ENCODE data around the gene CYB561A3. TPM values are rescaled to one million over a fixed set of nuclear protein-coding genes. Genes with fewer than 3 reads are reported as not detected.
"Not testable (repeated sequence)": the region's sequence is repeated elsewhere in the genome, so short reads cannot be mapped to it uniquely, and the experiment has no call there.

CYB561A3 gene
- total RNA-seq = 38.9 and 40.0 TPM in 2 replicates

DNA sequence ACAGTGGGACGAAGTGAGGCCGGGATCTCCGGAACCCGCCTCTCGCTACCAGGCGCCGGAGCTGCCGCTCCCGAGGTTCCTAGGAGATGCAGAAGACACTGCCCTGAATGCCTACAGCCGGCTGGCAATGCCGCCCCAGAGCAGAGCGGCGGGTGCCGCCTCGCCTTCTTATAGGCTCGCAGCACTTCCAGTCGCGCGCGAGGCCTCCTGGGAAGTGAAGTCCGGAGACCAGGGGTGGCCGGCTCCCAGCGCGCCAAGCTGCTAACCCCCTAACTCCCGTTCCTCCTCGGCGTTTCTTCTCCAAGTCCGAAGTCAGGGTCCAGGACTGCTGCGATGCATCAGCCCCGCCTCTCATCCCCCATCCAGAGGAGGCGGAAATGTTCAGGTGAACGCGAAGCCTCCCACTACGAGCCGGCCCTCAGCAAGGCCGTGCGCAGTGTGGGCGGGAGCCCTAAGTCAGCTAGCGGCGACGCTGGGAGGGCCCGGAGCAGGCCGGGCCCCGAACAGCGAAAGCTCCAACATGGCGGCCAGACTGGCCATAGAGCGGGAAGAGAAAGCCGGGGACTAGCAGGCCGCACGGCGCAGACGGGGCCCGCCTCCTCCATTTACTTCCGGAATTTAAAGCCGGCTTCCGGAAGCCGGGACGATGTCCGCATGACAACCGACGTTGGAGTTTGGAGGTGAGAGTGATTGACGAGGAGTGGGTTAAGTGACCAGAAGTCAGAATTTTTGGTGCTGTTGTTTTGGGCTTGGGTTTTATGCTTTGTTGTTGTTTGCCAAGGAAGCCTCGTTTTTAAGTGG lies at the start of gene CYB561A3, which contains the start of gene TMEM138:
Gene CYB561A3 (minus strand): TSS at position 142 of the 801 bp plus-strand sequence. CDS start 5,169 bp downstream, outside the sequence.
Gene TMEM138 (plus strand): TSS at position 634 of the 801 bp plus-strand sequence. CDS start 2,017 bp downstream, outside the sequence.
- intact Hi-C loops (cut with micrococcal nuclease) = loop anchor here (1.0 to 5.0 kb wide), 9 partner anchors 23 to 1695 kb away; partner anchors contain the start of genes CCDC86, CPSF7, FEN1 and PATL1

DNA sequence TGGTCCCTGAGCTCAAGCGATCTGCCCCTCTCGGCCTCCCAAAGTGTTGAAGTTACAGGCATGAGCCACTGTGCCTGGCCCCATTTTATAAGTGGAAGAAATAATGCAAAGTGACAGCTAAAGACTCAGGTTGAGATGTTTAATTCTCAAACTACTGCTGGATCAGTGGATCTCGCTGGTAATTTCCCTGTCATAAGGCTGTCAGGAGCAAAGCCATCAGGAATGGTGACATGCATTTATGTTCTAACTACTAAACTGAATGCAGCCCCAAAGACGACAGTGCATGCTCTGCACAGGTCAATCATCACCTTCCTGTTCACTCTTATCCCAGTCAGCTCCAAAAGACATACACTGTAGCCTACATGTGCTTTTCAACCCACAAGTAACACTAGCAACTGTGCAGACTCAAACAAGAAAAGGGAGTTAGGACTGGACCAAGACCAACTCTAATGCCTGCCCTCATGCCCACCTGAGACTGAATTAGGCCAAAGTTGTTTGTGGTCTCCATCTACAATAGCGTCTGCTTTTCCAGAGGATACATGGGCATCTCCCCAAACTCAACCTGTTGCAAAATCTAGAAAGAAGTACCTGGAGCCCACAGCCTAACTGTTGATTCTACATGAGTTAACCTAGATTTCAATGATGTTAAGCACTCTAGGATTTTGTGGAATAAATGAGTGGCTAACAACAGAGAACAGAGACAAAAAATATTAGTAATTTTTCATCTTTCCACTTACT lies 45.5 kb upstream of the CYB561A3 start:
- intact Hi-C loops (cut with micrococcal nuclease) = no loop called here

GRCh38 chr11:61406067-61406466 lies 44.4 kb upstream of the CYB561A3 start:
- intact Hi-C loops (cut with micrococcal nuclease) = no loop called here

DNA sequence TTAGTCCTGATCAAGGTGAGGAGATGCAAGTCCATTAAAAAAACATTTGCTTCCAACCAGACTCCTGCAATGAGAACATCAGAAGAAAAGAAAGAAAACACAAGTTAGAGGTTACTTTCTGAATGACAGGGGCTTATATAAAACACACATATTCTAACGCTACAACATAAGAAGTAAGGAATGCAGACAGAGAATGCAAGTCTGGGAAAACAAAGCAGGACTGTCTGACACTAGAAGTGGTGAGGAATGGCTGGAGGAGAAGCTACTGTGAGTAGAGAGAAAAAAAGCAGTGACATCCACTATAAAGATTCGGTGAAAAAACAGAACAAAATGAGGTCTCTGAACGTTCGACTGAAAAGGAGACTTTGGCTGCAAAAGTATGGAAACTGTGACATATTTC lies 43.0 kb upstream of the CYB561A3 start:
- intact Hi-C loops (cut with micrococcal nuclease) = no loop called here

GRCh38 chr11:61404103-61404502 lies 42.4 kb upstream of the CYB561A3 start:
- intact Hi-C loops (cut with micrococcal nuclease) = no loop called here

DNA sequence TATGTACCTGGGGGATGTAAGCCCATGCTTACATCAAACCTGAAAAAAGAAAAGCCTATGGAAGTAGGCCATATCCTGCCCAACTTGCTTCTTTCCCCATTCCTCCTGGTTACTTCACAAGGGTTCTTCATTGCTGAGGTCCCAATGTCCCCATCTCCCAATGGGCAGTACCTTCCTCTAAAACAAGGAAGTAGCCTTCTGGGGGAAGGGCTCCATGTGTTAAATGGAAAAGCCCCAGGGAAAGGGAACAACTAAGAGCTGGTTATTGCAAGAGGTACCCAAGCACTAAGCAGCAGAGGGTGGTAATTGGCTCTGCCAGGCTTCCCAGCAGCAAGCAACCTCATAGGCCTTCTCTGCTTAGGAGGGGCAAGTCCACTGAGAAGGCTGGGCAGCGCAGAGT lies 42.0 kb upstream of the CYB561A3 start:
- intact Hi-C loops (cut with micrococcal nuclease) = no loop called here

GRCh38 chr11:61401573-61401972 lies 39.9 kb upstream of the CYB561A3 start:
- intact Hi-C loops (cut with micrococcal nuclease) = no loop called here

DNA sequence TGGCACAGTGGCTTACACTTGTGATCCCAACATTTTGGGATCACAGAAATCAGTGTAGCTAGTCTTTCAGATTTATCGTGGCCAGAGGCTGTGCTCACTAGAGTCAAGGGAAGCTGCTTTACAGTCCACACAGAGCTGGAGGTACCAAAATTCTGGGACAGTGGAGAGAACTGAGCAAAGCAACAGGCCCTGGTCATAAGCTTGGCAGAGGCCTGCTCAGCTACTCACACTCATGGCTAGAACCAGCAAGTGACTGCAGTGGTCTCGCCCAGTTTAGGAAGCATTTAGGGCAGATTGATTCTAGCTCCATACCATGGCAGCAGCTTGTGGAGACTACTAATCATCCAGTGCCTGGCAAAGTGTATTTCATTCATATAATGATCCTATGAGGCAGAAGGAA lies 39.5 kb upstream of the CYB561A3 start:
- intact Hi-C loops (cut with micrococcal nuclease) = no loop called here

GRCh38 chr11:61392981-61393595 lies 31.4 kb upstream of the CYB561A3 start:
- intact Hi-C loops (cut with micrococcal nuclease) = loop anchor here (1.0 to 10.0 kb wide), 4 partner anchors 31 to 368 kb away; partner anchors contain the start of genes CPSF7 and TMEM138

DNA sequence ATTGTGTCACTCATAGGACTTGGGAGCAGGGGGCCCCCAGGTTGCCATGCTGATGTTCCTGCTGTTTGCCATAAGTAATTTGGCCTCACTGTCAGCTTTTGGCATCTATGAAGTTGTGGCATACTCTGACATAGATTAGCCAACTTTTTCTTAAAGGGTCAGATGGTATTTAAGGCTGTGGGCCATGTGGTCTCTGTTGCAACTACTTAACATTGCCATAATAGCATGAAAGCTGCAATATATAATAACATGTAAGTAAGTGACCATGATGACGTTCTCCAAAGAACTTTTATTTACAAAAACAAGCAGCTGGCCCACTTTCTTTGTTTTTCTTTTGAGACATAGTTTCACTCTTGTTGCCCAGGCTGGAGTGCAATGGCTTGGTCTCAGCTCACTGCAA lies 28.5 kb upstream of the CYB561A3 start:
- intact Hi-C loops (cut with micrococcal nuclease) = loop anchor here (10.0 kb wide), 1 partner anchor 365 kb away; no protein-coding TSS in a partner anchor

GRCh38 chr11:61384271-61385242 lies 22.9 kb upstream of the CYB561A3 start:
- intact Hi-C loops (cut with micrococcal nuclease) = loop anchor here (1.0 kb wide), 5 partner anchors 22 to 553 kb away; partner anchors contain the start of gene TMEM138

GRCh38 chr11:61383859-61384258 lies 22.2 kb upstream of the CYB561A3 start:
- intact Hi-C loops (cut with micrococcal nuclease) = not testable (repeated sequence)

DNA sequence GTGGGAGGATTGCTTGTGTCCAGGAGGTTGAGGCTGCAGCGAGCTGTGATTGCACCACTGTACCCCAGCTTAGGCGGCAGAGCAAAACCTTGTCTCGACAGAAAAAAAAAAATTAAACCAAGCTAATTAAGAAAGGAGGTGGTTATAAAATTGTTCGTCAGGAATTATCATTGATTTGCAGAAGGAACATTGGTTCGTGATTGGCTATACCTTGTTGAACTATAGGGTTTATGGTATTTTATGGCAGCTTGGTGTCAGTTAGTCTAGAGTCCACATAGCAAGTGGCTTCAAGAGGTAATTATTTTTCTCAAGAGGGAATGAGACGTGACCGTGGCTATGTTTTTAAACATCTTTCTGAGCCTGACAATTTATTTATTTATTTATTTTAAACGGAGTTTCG lies 19.2 kb upstream of the CYB561A3 start:
- intact Hi-C loops (cut with micrococcal nuclease) = no loop called here

DNA sequence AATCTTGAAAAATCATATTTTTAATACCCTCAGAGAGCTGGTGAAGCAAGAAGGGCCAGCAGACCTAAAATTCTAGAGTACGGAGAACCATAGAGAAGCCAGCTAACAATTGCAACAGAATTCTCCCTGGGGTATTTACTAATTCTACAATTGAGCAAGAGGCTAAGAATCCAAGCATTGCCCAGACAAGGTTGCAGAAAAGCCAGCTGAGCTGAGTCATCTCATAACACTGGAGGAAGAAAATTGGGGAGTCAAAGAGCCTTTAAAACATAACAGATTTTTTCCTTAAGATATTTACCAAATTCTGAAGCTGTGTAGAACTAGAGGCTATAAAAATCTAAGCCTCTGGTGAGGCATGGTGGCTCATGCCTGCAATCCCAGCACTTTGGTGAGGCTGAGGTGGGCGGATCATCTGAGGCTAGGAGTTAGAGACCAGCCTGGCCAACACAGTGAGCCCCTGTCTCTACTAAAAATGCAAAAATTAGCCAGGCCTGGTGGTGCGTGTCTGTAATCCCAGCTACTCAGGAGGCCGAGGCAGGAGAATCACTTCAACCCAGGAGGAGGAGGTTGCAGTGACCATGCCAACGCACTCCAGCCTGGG lies 17.1 kb upstream of the CYB561A3 start:
- intact Hi-C loops (cut with micrococcal nuclease) = no loop called here

DNA sequence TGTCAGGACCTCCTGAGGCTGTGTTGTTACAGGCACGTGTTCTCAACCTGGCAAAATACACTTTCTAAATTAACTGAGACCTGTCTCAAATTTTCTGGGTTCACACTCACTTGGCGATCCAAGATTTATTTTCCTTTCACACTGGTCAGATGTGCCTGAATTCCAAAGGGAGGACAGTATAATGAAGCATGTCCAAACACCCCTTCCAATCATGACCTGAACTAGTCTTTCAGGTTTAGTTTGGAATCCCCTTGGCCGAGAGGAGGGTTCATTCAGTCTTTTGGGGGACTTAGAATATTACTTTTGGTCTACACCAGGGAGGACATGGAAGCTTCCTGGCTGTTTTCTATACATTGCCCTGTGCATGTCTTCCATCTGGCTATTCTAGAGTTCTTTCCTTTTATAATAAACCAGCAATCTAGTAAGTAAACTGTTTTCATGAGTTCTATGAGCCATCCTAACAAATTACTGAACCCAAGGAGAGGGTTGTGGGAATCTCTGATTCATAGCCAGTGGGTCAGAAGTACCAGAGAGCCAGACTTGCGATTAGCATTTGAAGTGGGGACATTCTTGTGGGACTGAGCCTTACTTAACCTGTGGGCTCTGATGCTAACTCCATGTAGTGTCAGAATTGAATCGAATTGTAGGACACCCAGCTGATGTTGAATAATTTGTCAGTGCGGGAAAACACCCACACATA lies 15.9 kb upstream of the CYB561A3 start:
- intact Hi-C loops (cut with micrococcal nuclease) = no loop called here

DNA sequence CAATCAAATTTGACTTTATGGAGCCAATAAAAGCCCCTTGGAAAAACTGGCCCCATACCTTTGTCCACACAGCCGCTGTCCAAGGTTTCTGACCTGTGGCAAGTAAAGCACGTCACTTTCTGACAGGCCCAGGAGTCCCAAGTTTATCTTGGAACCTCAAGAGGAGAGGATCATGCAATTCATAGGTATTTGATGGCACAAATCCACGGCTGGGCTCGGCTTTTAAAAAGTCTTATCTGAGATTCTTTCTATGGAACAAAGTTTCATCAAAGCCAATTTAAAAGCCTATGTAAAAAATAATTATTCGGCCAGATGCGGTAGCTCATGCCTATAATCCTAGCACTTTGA lies 14.1 kb upstream of the CYB561A3 start:
- intact Hi-C loops (cut with micrococcal nuclease) = no loop called here

GRCh38 chr11:61372659-61373420 lies 11.2 kb upstream of the CYB561A3 start:
- intact Hi-C loops (cut with micrococcal nuclease) = no loop called here

GRCh38 chr11:61370349-61371005 lies 8.8 kb upstream of the CYB561A3 start:
- intact Hi-C loops (cut with micrococcal nuclease) = no loop called here
